ENCODE results near the gene FSD1L.
"Not testable (repeated sequence)": the region's sequence is repeated elsewhere in the genome, so short reads cannot be mapped to it uniquely, and the experiment has no call there.

DNA sequence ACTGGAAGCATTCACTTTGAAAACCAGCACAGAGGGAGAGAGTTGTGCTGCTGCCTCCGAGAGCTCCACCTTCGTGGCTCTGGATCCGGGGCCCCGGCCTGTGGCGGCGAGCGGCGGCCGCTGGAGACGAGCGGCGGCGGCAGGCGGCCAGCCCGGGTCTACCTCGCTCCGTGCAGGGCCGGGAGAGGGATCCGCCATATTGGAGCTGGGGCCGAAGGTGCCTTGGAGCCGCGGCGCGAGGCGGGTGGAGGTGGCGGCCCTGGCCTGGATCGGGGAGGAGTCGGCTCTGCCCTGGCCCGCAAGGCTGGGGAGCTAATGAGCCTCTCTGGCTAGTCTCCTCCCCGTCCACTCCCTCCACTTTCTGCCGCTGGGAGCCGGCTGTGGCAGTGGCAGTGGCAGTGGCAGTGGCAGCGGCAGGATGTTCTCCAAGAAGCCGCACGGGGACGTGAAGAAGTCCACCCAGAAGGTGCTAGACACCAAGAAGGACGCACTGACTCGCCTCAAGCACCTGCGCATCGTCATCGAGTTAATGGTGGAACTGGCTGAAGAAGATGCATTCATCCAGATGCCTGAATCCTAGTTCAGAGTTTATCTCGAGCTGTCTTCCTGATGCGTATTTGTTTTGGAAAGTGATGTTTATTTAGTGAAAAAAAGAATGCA, 72.0 kb downstream of the FSD1L start:
- TF ChIP-seq, protein P1, sequence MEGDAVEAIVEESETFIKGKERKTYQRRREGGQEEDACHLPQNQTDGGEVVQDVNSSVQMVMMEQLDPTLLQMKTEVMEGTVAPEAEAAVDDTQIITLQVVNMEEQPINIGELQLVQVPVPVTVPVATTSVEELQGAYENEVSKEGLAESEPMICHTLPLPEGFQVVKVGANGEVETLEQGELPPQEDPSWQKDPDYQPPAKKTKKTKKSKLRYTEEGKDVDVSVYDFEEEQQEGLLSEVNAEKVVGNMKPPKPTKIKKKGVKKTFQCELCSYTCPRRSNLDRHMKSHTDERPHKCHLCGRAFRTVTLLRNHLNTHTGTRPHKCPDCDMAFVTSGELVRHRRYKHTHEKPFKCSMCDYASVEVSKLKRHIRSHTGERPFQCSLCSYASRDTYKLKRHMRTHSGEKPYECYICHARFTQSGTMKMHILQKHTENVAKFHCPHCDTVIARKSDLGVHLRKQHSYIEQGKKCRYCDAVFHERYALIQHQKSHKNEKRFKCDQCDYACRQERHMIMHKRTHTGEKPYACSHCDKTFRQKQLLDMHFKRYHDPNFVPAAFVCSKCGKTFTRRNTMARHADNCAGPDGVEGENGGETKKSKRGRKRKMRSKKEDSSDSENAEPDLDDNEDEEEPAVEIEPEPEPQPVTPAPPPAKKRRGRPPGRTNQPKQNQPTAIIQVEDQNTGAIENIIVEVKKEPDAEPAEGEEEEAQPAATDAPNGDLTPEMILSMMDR (IDR thresholded peaks at IDR 0.05), result not testable (repeated sequence)
- not testable (repeated sequence) for TF ChIP-seq POLR2A (IDR thresholded peaks at IDR 0.05)

Data from esophagus squamous epithelium (tissue), 4 donors.